GM12878 (cell line): ENCODE results near the gene GPC6. TPM values are rescaled to one million over a fixed set of nuclear protein-coding genes. Genes with fewer than 3 reads are reported as not detected.

Source experiments
- ATAC-seq: fragments of 200-7000 bp; cut with Tn5 transposase; 3 replicates; pipeline ENCODE4 v1.9.1; 2020; ENCODE audit warnings: mild to moderate bottlenecking, moderate library complexity
- BruUV-seq: library from RNA; stranded (reverse); fragments of 400-500 nt; replicated peaks from 2 replicates; lab custom pipeline; 2021; lab: Mats Ljungman, UMichigan
- CTCF ChIA-PET: fragments of 300-600 bp; sonication (Branson Sonifier 250); formaldehyde crosslinking; extraction: SDS; loops from one replicate; lab custom pipeline; 2021; ENCODE audit warnings: inconsistent platforms; lab: Yijun Ruan, JAX
- POLR2A ChIA-PET: fragments of 350-600 bp; formaldehyde crosslinking; extraction: SDS; loops from one replicate; lab custom pipeline; 2021; ENCODE audit warnings: inconsistent platforms; lab: Charles Lee
- RAD21 ChIA-PET: fragments of 300-600 bp; sonication (Branson Sonifier 250); formaldehyde crosslinking; loops from one replicate; lab custom pipeline; 2023; ENCODE audit warnings: antibody characterized with exemption; ENCODE audit not compliant: unreplicated experiment; lab: Charles Lee
- SMC1A ChIA-PET: fragments of 300-600 bp; sonication (Branson Sonifier 250); formaldehyde crosslinking; loops from one replicate; lab custom pipeline; 2023; ENCODE audit not compliant: unreplicated experiment, uncharacterized antibody; lab: Charles Lee
- DNase-seq: peaks from one replicate; pipeline ENCODE4 v3.0.0-alpha.2; 2011; ENCODE audit warnings: low read depth, low spot score
- FAIRE-seq: peaks from 3 replicates; lab custom pipeline; 2011; peaks lifted over from hg19 to GRCh38; lab: Jason Lieb, UNC
- H2AFZ ChIP-seq: 2 replicates; pipeline ENCODE4 v1.6.0; 2011; ENCODE audit warnings: low read depth, low read length, control low read depth; ENCODE audit not compliant: control insufficient read depth
- H3K27ac ChIP-seq: 2 replicates; pipeline ENCODE4 v1.5.1; 2011; ENCODE audit warnings: control low read depth; ENCODE audit not compliant: control insufficient read depth, insufficient read depth
- H3K27me3 ChIP-seq, 2 experiments: replicated peaks in 1 of 2; 2 replicates each; pipeline versions ENCODE4 v1.6.0 to v1.6.1; 2011; ENCODE audit warnings: low read length in 1 of 2; ENCODE audit not compliant: control insufficient read depth in 2 of 2, insufficient read depth in 2 of 2
- H3K36me3 ChIP-seq, 2 experiments: 2 replicates each; pipeline ENCODE4 v1.5.1; 2011; ENCODE audit warnings: low read length in 1 of 2; ENCODE audit not compliant: control insufficient read depth in 2 of 2, insufficient read depth in 2 of 2
- H3K4me1 ChIP-seq: 2 replicates; pipeline ENCODE4 v1.6.1; 2011; ENCODE audit warnings: mild to moderate bottlenecking, low read length, moderate library complexity, mixed read lengths; ENCODE audit not compliant: control insufficient read depth, insufficient read depth
- H3K4me2 ChIP-seq: 2 replicates; pipeline ENCODE4 v1.6.0; 2011; ENCODE audit warnings: control low read depth; ENCODE audit not compliant: control insufficient read depth, insufficient read depth
- H3K4me3 ChIP-seq: fragments of 200-600 bp; sonication (generic); 2 replicates; pipeline ENCODE4 v1.5.1; 2016
- H3K79me2 ChIP-seq: 2 replicates; pipeline ENCODE4 v1.6.0; 2011; ENCODE audit warnings: low read length; ENCODE audit not compliant: control insufficient read depth, insufficient read depth
- H3K9ac ChIP-seq: 2 replicates; pipeline ENCODE4 v1.8.0; 2011; ENCODE audit warnings: low read length, control low read depth, mixed read lengths; ENCODE audit not compliant: control insufficient read depth, insufficient read depth
- H3K9me3 ChIP-seq: replicated peaks from 3 replicates; pipeline ENCODE4 v1.5.1; 2011; ENCODE audit warnings: mild to moderate bottlenecking, low read length; ENCODE audit not compliant: control insufficient read depth, insufficient read depth
- H4K20me1 ChIP-seq: 2 replicates; pipeline ENCODE4 v1.6.0; 2011; ENCODE audit not compliant: control insufficient read depth, insufficient read depth
- BHLHE40 ChIP-seq, 2 experiments: fragments of 450-650 bp in 1 of 2; IDR thresholded peaks; 2 replicates each; pipeline ENCODE4 v1.6.1; 2011 to 2017; ENCODE audit warnings: low read depth in 2 of 2, borderline replicate concordance in 1 of 2, improper control_type of control experiment in 1 of 2, low read length in 1 of 2, mild to moderate bottlenecking in 1 of 2
- BMI1 ChIP-seq: fragments of 450-650 bp; IDR thresholded peaks from 2 replicates; pipeline ENCODE4 v1.6.1; 2016; ENCODE audit warnings: mild to moderate bottlenecking, moderate library complexity, borderline replicate concordance
- CHD1 ChIP-seq: IDR thresholded peaks from 2 replicates; pipeline ENCODE4 v1.6.1; 2012; ENCODE audit warnings: low read depth, low read length, improper control_type of control experiment
- CREB1 ChIP-seq: IDR thresholded peaks from 2 replicates; pipeline ENCODE4 v1.6.1; 2012; ENCODE audit warnings: low read depth, mild to moderate bottlenecking, inconsistent platforms
- DPF2 ChIP-seq: fragments of 450-650 bp; IDR thresholded peaks from 2 replicates; pipeline ENCODE4 v1.6.1; 2017; ENCODE audit warnings: mild to moderate bottlenecking
- EGR1 ChIP-seq, 2 experiments: IDR thresholded peaks; 1 replicate in 1 of 2; 2 replicates in 1 of 2; pipeline ENCODE4 v1.6.1; 2011 to 2012; ENCODE audit warnings: low read depth in 2 of 2, low read length in 2 of 2, borderline replicate concordance in 1 of 2, mild to moderate bottlenecking in 1 of 2, moderate library complexity in 1 of 2
- FOXK2 ChIP-seq: fragments of 450-650 bp; IDR thresholded peaks from 2 replicates; pipeline ENCODE4 v1.6.1; 2017; ENCODE audit warnings: mild to moderate bottlenecking, moderate library complexity
- HDAC2 ChIP-seq: fragments of 200-600 bp; sonication (generic); IDR thresholded peaks from 2 replicates; pipeline ENCODE4 v1.6.1; 2017
- IKZF1 ChIP-seq: fragments of 450-650 bp; conservative IDR thresholded peaks from 2 replicates; pipeline ENCODE4 v1.6.1; 2017; ENCODE audit warnings: antibody characterized with exemption, mild to moderate bottlenecking
- NFXL1 ChIP-seq: fragments of 450-650 bp; IDR thresholded peaks from 2 replicates; pipeline ENCODE4 v1.6.1; 2017; ENCODE audit warnings: antibody characterized with exemption, mild to moderate bottlenecking, borderline replicate concordance
- PAX5 ChIP-seq: IDR thresholded peaks from 2 replicates; pipeline ENCODE4 v1.6.1; 2011; ENCODE audit warnings: low read depth, low read length, borderline replicate concordance
- POLR2AphosphoS2 ChIP-seq: IDR thresholded peaks from 2 replicates; pipeline ENCODE4 v1.6.1; 2011; ENCODE audit warnings: low read depth, mild to moderate bottlenecking, low read length, improper control_type of control experiment, moderate library complexity
- RELA ChIP-seq: fragments of 450-650 bp; IDR thresholded peaks from 2 replicates; pipeline ENCODE4 v1.8.0; 2014; ENCODE audit warnings: borderline replicate concordance; ENCODE audit not compliant: partially characterized antibody
- SMC3 ChIP-seq: IDR thresholded peaks from 2 replicates; pipeline ENCODE4 v1.6.1; 2011; ENCODE audit warnings: low read length, improper control_type of control experiment, borderline replicate concordance
- ZNF207 ChIP-seq: fragments of 450-650 bp; IDR thresholded peaks from 2 replicates; pipeline ENCODE4 v1.6.1; 2014; ENCODE audit warnings: antibody characterized with exemption, mild to moderate bottlenecking, borderline replicate concordance
- WGBS: methylation state at CpG from one replicate; pipeline ENCODE4 v1.1.6; 2016; ENCODE audit warnings: low lambda C conversion rate; ENCODE audit not compliant: insufficient replicate concordance, insufficient coverage; ENCODE audit errors: missing lambda C conversion rate; 5-methylcytosine and 5-hydroxymethylcytosine counted together
- in situ Hi-C: fragments of 300-500 bp; cut with MboI; formaldehyde crosslinking; loops from 9 replicates; pipeline ENCODE4 v1.14.3; 2018; ENCODE audit warnings: mixed read lengths
- intact Hi-C: fragments of 100-400 bp; cut with micrococcal nuclease; formaldehyde crosslinking; loops from one replicate; pipeline ENCODE4 v1.14.2; 2022; ENCODE audit not compliant: unreplicated experiment
- polyA plus RNA-seq, 11 experiments: library from polyadenylated mRNA; depleted of rRNA in 4 of 11; unstranded in 6 of 11; stranded (reverse) in 5 of 11; fragments of >200 nt; fragmentation: Nextera tagmentation in 4 of 11; fragmentation: Illumina TruSeq in 1 of 11; extraction: Ambion mirVana in 4 of 11; extraction: Trizol in 1 of 11; gene quantifications; 1 replicate in 1 of 11; 2 replicates in 10 of 11; pipeline versions ENCODE4 v1.2.1 to v1.2.3, GENCODE V29; 2011 to 2016; ENCODE audit warnings: inconsistent platforms in 2 of 11, missing spikeins in 2 of 11, low read depth in 1 of 11
- total RNA-seq, 4 experiments: library from RNA; depleted of rRNA in 3 of 4; stranded (reverse); fragments of >200 nt in 3 of 4; fragmentation: Illumina TruSeq in 1 of 4; extraction: Trizol in 1 of 4; gene quantifications; 2 replicates each; pipeline versions ENCODE4 v1.2.1 to v1.2.3, GENCODE V29; 2013 to 2021
- TF ChIP-seq, protein P1 (sequence below): fragments of 450-650 bp; IDR thresholded peaks from 2 replicates; pipeline ENCODE4 v1.6.1; 2017; ENCODE audit warnings: antibody characterized with exemption, mild to moderate bottlenecking, moderate library complexity

GPC6 gene
- total and polyA plus RNA-seq, 10 of the 15 experiments (the other 5 are each of a cell fraction or from before 2014, with no cell fraction given) = 0.03 to 0.04 (median 0.03) TPM; not detected in 7

DNA sequence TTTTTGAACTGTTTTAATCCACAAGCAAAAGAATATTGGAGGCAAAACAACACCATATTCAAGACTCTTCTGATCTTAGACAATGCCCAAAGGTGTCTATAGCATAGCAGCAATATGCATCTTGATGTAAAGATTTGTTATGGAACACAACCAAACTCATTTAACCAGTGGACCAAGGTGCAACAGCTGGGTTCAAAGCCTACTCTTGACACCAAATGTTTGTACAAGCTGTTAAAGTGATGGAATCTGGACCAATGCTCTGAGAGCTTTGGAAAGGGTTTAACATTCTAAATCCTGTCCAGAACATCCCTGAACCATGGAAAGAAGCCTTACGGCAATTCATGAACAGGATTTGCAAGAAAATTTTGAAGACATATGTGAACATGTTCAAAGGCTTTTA is 520.0 kb downstream of the GPC6 start:
- Histone ChIP-seq H3K4me2 (no peak overlapping the region), H3K27me3 (no peaks in the 10 kb centered on the region), H4K20me1 (no peaks in the 10 kb centered on the region), H3K9ac (no peak overlapping the region), H3K79me2 (no peaks in the 10 kb centered on the region), H3K9me3 (no peaks in the 10 kb centered on the region), H3K36me3 (no peaks in the 10 kb centered on the region), H3K4me3 (no peak overlapping the region), H2AFZ (no peak overlapping the region), H3K27ac (no peak overlapping the region), H3K4me1 (no peaks in the 10 kb centered on the region)
- CTCF ChIA-PET = no interaction called here
- SMC1A ChIA-PET = no interaction called here
- no TSS peak for BruUV-seq
- RAD21 ChIA-PET = no interaction called here
- POLR2A ChIA-PET = interaction anchor here (0.6 kb wide), 1 partner anchor 75 kb away, joined by 4 read pairs; no protein-coding TSS in a partner anchor
- ATAC-seq (no peak), DNase-seq (no peak), FAIRE-seq (no peak)
- 67% methylated on average over 1 of the region's 1 CpG for whole genome bisulfite sequencing
- intact Hi-C loops (no loop called here), in situ Hi-C loops (no loop called here)
- TF ChIP-seq CHD1 (no peak), PAX5 (no peak), NFXL1 (no peak), IKZF1 (no peak), EGR1 (IDR thresholded peaks at IDR 0.05; ENCODE audit: borderline replicate concordance in 1 of 2, low read depth in 2 of 2, low read length in 2 of 2) (no peak), FOXK2 (no peak), DPF2 (no peak), BMI1 (no peak), RELA (no peak), HDAC2 (no peak), ZNF207 (no peak), POLR2AphosphoS2 (no peak), BHLHE40 (IDR thresholded peaks at IDR 0.05; ENCODE audit: borderline replicate concordance in 1 of 2, low read depth in 2 of 2, low read length in 1 of 2) (no peak), SMC3 (no peak), CREB1 (no peak)
- TF ChIP-seq, protein P1, sequence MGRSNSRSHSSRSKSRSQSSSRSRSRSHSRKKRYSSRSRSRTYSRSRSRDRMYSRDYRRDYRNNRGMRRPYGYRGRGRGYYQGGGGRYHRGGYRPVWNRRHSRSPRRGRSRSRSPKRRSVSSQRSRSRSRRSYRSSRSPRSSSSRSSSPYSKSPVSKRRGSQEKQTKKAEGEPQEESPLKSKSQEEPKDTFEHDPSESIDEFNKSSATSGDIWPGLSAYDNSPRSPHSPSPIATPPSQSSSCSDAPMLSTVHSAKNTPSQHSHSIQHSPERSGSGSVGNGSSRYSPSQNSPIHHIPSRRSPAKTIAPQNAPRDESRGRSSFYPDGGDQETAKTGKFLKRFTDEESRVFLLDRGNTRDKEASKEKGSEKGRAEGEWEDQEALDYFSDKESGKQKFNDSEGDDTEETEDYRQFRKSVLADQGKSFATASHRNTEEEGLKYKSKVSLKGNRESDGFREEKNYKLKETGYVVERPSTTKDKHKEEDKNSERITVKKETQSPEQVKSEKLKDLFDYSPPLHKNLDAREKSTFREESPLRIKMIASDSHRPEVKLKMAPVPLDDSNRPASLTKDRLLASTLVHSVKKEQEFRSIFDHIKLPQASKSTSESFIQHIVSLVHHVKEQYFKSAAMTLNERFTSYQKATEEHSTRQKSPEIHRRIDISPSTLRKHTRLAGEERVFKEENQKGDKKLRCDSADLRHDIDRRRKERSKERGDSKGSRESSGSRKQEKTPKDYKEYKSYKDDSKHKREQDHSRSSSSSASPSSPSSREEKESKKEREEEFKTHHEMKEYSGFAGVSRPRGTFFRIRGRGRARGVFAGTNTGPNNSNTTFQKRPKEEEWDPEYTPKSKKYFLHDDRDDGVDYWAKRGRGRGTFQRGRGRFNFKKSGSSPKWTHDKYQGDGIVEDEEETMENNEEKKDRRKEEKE = no peak
